Activated CD8-positive, alpha-beta memory T cell treated with anti-CD3 and anti-CD28 coated beads for 48 hours (primary cell): ENCODE results near the gene MYCBP2.

ENCODE experiments used
- DNase-seq, 3 experiments: peaks; one replicate each; pipeline ENCODE4 v3.0.0-alpha.2; 2020; ENCODE audit warnings: low read depth in 2 of 3, low spot score in 2 of 3

The MYCBP2 gene

GRCh38 chr13:77114271-77114670 lies 212.6 kb downstream of the MYCBP2 start:
- no peak for DNase-seq

- no peak for DNase-seq
Measured at GRCh38 chr13:77113496-77113895, 213.4 kb downstream of the MYCBP2 start.

- no peak for DNase-seq
Measured at GRCh38 chr13:77105051-77105450, 221.8 kb downstream of the MYCBP2 start.

GRCh38 chr13:77099415-77099814 lies 227.5 kb downstream of the MYCBP2 start:
- no peak for DNase-seq

- DNase-seq, result no peak
Measured at GRCh38 chr13:77095288-77095687, 231.6 kb downstream of the MYCBP2 start.

GRCh38 chr13:77094773-77095172 lies 232.1 kb downstream of the MYCBP2 start:
- DNase-seq, result no peak

GRCh38 chr13:77093735-77094134 lies 233.2 kb downstream of the MYCBP2 start:
- DNase-seq, result no peak

GRCh38 chr13:77084755-77085154 lies 242.1 kb downstream of the MYCBP2 start:
- DNase-seq, result no peak

GRCh38 chr13:77079902-77080413 lies 246.9 kb downstream of the MYCBP2 start:
- DNase-seq, result no peak

GRCh38 chr13:77067519-77067918 lies 259.4 kb downstream of the MYCBP2 start:
- DNase-seq, result no peak

- no peak for DNase-seq
Measured at GRCh38 chr13:77065461-77066147, 261.3 kb downstream of the MYCBP2 start.

- no peak for DNase-seq
Measured at GRCh38 chr13:77062097-77062496, 264.8 kb downstream of the MYCBP2 start.

- DNase-seq, result no peak
Measured at GRCh38 chr13:77061362-77061761, 265.5 kb downstream of the MYCBP2 start.

GRCh38 chr13:77056886-77057285 lies 270.0 kb downstream of the MYCBP2 start:
- no peak for DNase-seq

- no peak for DNase-seq
Measured at GRCh38 chr13:77056382-77056781, 270.5 kb downstream of the MYCBP2 start.

- no peak for DNase-seq
Measured at GRCh38 chr13:77055158-77055557, 271.7 kb downstream of the MYCBP2 start.

- no peak for DNase-seq
Measured at GRCh38 chr13:77053192-77053591, 273.7 kb downstream of the MYCBP2 start.

- DNase-seq, result no peak
Measured at GRCh38 chr13:77048681-77049080, 278.2 kb downstream of the MYCBP2 start.

GRCh38 chr13:77047649-77048343 lies 279.1 kb downstream of the MYCBP2 start:
- no peak for DNase-seq

- no peak for DNase-seq
Measured at GRCh38 chr13:77042566-77043177, 284.2 kb downstream of the MYCBP2 start.

GRCh38 chr13:77040835-77041234 lies 286.1 kb downstream of the MYCBP2 start:
- no peak for DNase-seq

GRCh38 chr13:77040076-77040475 lies 286.8 kb downstream of the MYCBP2 start:
- DNase-seq, result no peak
